AG04449 (cell line): ENCODE measurements around the gene TSPAN18.

Experiments
- CTCF ChIA-PET: fragments of 350-600 bp; formaldehyde crosslinking; extraction: SDS; loops from one replicate; lab custom pipeline; 2021; ENCODE audit warnings: antibody characterized with exemption; lab: Yijun Ruan, JAX
- POLR2A ChIA-PET: fragments of 400-600, 350-600 bp; formaldehyde crosslinking; extraction: SDS; loops from one replicate; lab custom pipeline; 2020; ENCODE audit warnings: antibody characterized with exemption, inconsistent platforms; lab: Yijun Ruan, JAX
- DNase-seq: peaks from one replicate; pipeline ENCODE4 v3.0.0-alpha.2; 2010; ENCODE audit warnings: low read depth, low spot score
- H3K4me3 ChIP-seq: 2 replicates; pipeline ENCODE4 v1.5.1; 2011; ENCODE audit warnings: low read depth, mild to moderate bottlenecking, control low read depth, low read length
- TF ChIP-seq, protein P1 (sequence below): IDR thresholded peaks from one replicate; pipeline ENCODE4 v1.5.1; 2011; ENCODE audit warnings: mild to moderate bottlenecking, moderate library complexity, low read length, control low read depth, inconsistent platforms; ENCODE audit not compliant: insufficient read depth; ENCODE audit errors: missing control alignments

The TSPAN18 gene

DNA sequence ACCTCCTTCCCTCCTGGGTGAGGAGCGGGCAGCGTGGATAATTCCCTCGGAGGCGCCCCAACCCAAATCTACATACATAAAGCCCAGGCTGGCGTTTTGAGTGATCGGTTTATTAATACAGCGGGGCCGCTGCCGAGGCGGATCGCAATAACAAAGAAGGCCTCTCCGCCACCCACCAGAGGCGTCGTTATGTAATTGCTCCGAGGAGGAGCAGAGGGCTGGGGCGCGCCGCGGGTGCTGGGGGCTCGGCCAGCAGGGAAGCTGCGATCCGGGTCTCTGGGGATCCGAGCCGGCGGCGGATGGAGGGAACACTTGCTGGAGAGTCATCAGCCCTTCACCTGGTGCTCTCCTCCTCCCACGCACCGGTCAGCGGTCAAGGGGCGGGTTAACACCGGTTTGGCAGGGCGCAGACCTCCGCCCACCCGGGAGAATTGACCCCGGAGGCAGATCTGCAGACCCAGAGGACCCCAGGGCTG, 230.3 kb downstream of the TSPAN18 start:
- TF ChIP-seq, protein P1, sequence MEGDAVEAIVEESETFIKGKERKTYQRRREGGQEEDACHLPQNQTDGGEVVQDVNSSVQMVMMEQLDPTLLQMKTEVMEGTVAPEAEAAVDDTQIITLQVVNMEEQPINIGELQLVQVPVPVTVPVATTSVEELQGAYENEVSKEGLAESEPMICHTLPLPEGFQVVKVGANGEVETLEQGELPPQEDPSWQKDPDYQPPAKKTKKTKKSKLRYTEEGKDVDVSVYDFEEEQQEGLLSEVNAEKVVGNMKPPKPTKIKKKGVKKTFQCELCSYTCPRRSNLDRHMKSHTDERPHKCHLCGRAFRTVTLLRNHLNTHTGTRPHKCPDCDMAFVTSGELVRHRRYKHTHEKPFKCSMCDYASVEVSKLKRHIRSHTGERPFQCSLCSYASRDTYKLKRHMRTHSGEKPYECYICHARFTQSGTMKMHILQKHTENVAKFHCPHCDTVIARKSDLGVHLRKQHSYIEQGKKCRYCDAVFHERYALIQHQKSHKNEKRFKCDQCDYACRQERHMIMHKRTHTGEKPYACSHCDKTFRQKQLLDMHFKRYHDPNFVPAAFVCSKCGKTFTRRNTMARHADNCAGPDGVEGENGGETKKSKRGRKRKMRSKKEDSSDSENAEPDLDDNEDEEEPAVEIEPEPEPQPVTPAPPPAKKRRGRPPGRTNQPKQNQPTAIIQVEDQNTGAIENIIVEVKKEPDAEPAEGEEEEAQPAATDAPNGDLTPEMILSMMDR: no peak
- CTCF ChIA-PET: no interaction called here
- POLR2A ChIA-PET: no interaction called here
- no peak overlapping the region for H3K4me3 ChIP-seq
- no peak for DNase-seq

GRCh38 chr11:44957776-44958564, 231.2 kb downstream of the TSPAN18 start:
- no peak overlapping the region for H3K4me3 ChIP-seq
- no peak for DNase-seq
- ChIA-PET POLR2A (no interaction called here), CTCF (interaction anchor here (0.7 to 0.8 kb wide), 2 partner anchors 19 to 21 kb away, joined by 3 read pairs; no protein-coding TSS in a partner anchor)
- TF ChIP-seq, protein P1: no peak

GRCh38 chr11:44959064-44959463, 232.3 kb downstream of the TSPAN18 start:
- TF ChIP-seq, protein P1: no peak
- no peak overlapping the region for H3K4me3 ChIP-seq
- ChIA-PET POLR2A (no interaction called here), CTCF (interaction anchor here (0.7 to 1.6 kb wide), 5 partner anchors 11 to 146 kb away, joined by 3 to 4 read pairs (median 3); no protein-coding TSS in a partner anchor)
- DNase-seq: no peak

- POLR2A ChIA-PET: no interaction called here
- CTCF ChIA-PET: interaction anchor here (1.6 to 2.5 kb wide), 2 partner anchors 143 to 145 kb away, joined by 4 to 6 read pairs; no protein-coding TSS in a partner anchor
- no peak overlapping the region for H3K4me3 ChIP-seq
- no peak for DNase-seq
- TF ChIP-seq, protein P1: no peak
Observed at GRCh38 chr11:44960200-44960845, 233.6 kb downstream of the TSPAN18 start.

DNA sequence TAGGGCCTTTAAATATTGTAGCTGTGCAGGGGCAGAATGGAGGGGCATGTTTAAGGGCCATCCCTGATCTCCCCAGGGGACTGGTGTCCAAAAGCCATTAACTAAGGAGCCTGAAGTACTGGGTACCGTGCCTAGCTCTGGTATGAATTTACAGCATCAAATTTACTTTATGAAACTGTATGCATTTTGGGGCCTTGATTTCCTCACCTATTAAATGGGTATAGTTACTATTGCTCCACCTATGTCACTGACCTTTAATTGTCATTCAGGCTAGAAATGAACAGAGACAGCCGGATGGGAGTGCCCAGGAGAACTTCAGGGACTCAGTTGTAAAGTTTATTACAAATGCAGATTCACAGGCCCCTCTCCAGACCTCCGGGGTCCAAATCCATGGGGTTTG, 235.7 kb downstream of the TSPAN18 start:
- TF ChIP-seq, protein P1: no peak
- ChIA-PET CTCF (interaction anchor here (1.2 kb wide), 2 partner anchors 26 to 141 kb away, joined by 3 to 4 read pairs; no protein-coding TSS in a partner anchor), POLR2A (no interaction called here)
- no peak overlapping the region for H3K4me3 ChIP-seq
- no peak for DNase-seq

DNA sequence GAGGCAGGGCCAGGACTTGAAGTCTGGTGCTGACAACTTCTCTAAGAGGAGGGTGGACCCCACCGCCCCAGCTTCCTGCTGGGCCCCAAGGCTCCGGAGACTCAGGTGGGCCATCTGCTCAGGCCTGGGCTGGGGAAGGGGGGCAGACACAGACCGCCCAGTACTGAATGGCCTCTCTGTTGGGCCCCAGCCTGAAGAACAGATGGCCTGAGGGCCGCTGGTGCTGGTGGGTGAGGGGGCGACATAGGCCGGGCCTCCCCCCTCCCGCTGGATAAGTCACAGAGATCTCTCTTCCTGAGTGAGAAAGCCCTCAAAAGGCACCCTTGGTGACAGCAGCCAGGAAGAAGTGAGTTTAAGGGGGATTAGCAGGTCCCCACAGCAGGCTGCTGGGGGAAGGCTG, 236.4 kb downstream of the TSPAN18 start:
- POLR2A ChIA-PET: no interaction called here
- no peak overlapping the region for H3K4me3 ChIP-seq
- CTCF ChIA-PET: interaction anchor here (1.2 kb wide), 1 partner anchor 140 kb away, joined by 4 read pairs; no protein-coding TSS in a partner anchor
- TF ChIP-seq, protein P1: no peak
- DNase-seq: no peak
